ENCODE measurements around the gene RPL37.
"Not testable (repeated sequence)": the region's sequence is repeated elsewhere in the genome, so short reads cannot be mapped to it uniquely, and the experiment has no call there.

RPL37 gene

DNA sequence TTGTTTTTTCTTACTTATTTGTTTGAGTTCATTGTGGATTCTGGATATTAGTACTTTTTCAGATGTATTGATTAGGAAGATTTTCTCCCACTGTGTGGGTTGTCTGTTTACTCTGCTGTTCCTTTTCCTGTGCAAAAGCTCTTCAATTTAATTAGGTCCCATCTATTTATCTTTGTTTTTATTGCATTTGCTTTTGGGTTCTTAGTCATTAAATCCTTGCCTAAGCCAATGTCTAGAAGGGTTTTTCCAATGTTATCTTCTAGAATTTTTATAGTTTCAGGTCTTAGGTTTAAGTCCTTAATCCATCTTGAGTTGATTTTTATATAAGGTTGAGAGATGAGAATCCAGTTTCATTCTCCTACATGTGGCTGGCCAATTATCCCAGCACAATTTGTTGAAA, 40.7 kb downstream of the RPL37 start:
- not testable (repeated sequence) for H3K36me3 ChIP-seq (ENCODE audit: control insufficient read depth, insufficient read depth, low read length); H3K4me3 ChIP-seq (ENCODE audit: low read depth, low read length); H3K4me1 ChIP-seq (ENCODE audit: control insufficient read depth, insufficient read depth, low read length); H3K27me3 ChIP-seq (ENCODE audit: control insufficient read depth, insufficient read depth, low read length); H3K27ac ChIP-seq (ENCODE audit: low read depth, low read length); H3K9ac ChIP-seq (ENCODE audit: low read length); H3K9me3 ChIP-seq (ENCODE audit: control insufficient read depth, insufficient read depth, low read depth, low read length)

- not testable (repeated sequence) for H3K4me3 ChIP-seq (ENCODE audit: low read depth, low read length); H3K27ac ChIP-seq (ENCODE audit: low read depth, low read length); H3K9ac ChIP-seq (ENCODE audit: low read length); H3K27me3 ChIP-seq (ENCODE audit: control insufficient read depth, insufficient read depth, low read length); H3K9me3 ChIP-seq (ENCODE audit: control insufficient read depth, insufficient read depth, low read depth, low read length); H3K4me1 ChIP-seq (ENCODE audit: control insufficient read depth, insufficient read depth, low read length)
- H3K36me3 ChIP-seq (ENCODE audit: control insufficient read depth, insufficient read depth, low read length): peaks cover 18% of the 10 kb centered on the region; the same call in 1 of the 2 replicates
Measured at GRCh38 chr5:40792691-40793090, 42.3 kb downstream of the RPL37 start.

- peaks cover 18% of the 10 kb centered on the region; the same call in 1 of the 2 replicates for H3K36me3 ChIP-seq (ENCODE audit: control insufficient read depth, insufficient read depth, low read length)
- H3K9me3 ChIP-seq (ENCODE audit: control insufficient read depth, insufficient read depth, low read depth, low read length): peaks cover 3% of the 10 kb centered on the region; the same call in 1 of the 2 replicates
- H3K9ac ChIP-seq (ENCODE audit: low read length): no peak overlapping the region
- H3K4me1 ChIP-seq (ENCODE audit: control insufficient read depth, insufficient read depth, low read length): no peaks in the 10 kb centered on the region
- no peak overlapping the region for H3K27ac ChIP-seq (ENCODE audit: low read depth, low read length)
- no peak overlapping the region for H3K4me3 ChIP-seq (ENCODE audit: low read depth, low read length)
- no peaks in the 10 kb centered on the region for H3K27me3 ChIP-seq (ENCODE audit: control insufficient read depth, insufficient read depth, low read length)
Measured at GRCh38 chr5:40791715-40792139, 43.3 kb downstream of the RPL37 start.

DNA sequence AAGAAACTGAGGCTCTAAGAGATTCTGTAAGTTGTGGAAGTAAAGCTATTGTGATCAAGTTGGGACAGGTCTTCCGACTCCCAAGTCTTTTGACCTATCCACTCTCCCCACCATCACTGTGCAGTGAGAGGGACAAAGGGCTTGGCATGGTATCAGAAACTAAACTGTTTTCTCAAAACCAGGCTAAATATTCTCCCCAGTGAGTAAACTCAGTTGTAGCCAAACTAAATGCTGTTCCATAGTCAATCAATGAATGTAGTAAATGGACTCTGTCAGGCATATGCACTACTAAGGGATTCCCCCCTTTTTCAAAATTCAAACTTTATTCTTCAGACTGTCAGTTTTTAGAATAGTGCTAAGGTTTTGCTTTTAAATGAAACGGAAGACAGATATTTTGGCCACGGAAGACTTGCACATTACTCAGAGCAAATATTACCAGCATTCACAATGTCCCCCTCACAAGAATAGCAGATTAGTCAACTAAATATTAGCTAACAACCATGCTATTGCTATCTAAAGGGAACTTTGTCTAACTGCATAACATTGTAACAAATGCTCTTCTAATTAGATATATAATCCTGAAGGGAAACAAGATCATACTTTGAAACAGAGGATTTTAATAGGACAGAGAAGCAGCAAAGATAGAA, 44.0 kb downstream of the RPL37 start:
- Histone ChIP-seq H3K9me3 (ENCODE audit: control insufficient read depth, insufficient read depth, low read depth, low read length) (peaks cover 3% of the 10 kb centered on the region; the same call in 1 of the 2 replicates), H3K4me3 (ENCODE audit: low read depth, low read length) (no peak overlapping the region), H3K27ac (ENCODE audit: low read depth, low read length) (no peak overlapping the region), H3K36me3 (ENCODE audit: control insufficient read depth, insufficient read depth, low read length) (peaks cover 18% of the 10 kb centered on the region; the same call in 1 of the 2 replicates), H3K27me3 (ENCODE audit: control insufficient read depth, insufficient read depth, low read length) (no peaks in the 10 kb centered on the region), H3K4me1 (ENCODE audit: control insufficient read depth, insufficient read depth, low read length) (no peaks in the 10 kb centered on the region), H3K9ac (ENCODE audit: low read length) (no peak overlapping the region)

GRCh38 chr5:40788941-40789340, 46.1 kb downstream of the RPL37 start:
- not testable (repeated sequence) for H3K9me3 ChIP-seq (ENCODE audit: control insufficient read depth, insufficient read depth, low read depth, low read length); H3K27ac ChIP-seq (ENCODE audit: low read depth, low read length); H3K27me3 ChIP-seq (ENCODE audit: control insufficient read depth, insufficient read depth, low read length); H3K9ac ChIP-seq (ENCODE audit: low read length); H3K4me3 ChIP-seq (ENCODE audit: low read depth, low read length); H3K4me1 ChIP-seq (ENCODE audit: control insufficient read depth, insufficient read depth, low read length)
- H3K36me3 ChIP-seq (ENCODE audit: control insufficient read depth, insufficient read depth, low read length): peaks cover 12% of the 10 kb centered on the region; the same call in 1 of the 2 replicates

DNA sequence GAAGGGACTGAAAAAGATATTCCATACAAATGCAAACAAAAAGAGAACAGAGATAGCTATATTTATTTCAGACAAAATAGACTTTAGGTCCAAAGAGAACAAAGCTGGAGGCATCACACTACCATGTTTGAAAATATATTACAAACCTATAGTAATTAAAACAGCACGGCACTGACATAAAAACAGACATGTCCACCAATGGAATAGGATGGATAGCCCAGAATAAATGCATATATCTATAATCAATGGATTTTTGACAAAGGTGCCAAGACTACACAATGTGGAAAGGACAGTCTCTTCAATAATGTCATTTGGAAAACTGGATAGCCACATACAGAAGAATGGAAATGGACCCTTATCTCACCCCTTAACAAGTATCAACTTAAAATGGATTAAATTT, 47.0 kb downstream of the RPL37 start:
- Histone ChIP-seq H3K9ac (ENCODE audit: low read length) (no peak overlapping the region), H3K27ac (ENCODE audit: low read depth, low read length) (no peak overlapping the region), H3K4me1 (ENCODE audit: control insufficient read depth, insufficient read depth, low read length) (no peaks in the 10 kb centered on the region), H3K27me3 (ENCODE audit: control insufficient read depth, insufficient read depth, low read length) (no peaks in the 10 kb centered on the region), H3K9me3 (ENCODE audit: control insufficient read depth, insufficient read depth, low read depth, low read length) (peaks cover 3% of the 10 kb centered on the region; the same call in 1 of the 2 replicates), H3K4me3 (ENCODE audit: low read depth, low read length) (no peak overlapping the region), H3K36me3 (ENCODE audit: control insufficient read depth, insufficient read depth, low read length) (peaks cover 12% of the 10 kb centered on the region; the same call in 1 of the 2 replicates)

DNA sequence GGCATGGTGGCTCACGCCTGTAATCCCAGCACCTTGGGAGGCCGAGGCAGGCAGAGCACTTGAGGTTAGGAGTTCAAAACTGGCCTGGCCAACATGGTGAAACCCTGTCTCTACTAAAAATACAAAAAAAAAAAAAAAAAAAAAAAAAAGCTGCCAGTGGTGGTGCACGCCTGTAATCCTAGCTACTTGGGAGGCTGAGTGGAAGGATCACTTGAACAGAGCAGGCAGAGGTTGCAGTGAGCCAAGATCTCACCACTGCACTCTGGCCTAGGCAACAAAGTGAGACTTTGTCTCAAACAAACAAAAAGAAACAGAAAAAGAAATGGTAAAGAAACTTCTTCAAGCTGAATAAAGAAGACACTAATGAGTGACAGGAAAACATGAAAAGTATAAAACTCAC, 48.4 kb downstream of the RPL37 start:
- not testable (repeated sequence) for H3K9ac ChIP-seq (ENCODE audit: low read length); H3K4me3 ChIP-seq (ENCODE audit: low read depth, low read length); H3K9me3 ChIP-seq (ENCODE audit: control insufficient read depth, insufficient read depth, low read depth, low read length); H3K4me1 ChIP-seq (ENCODE audit: control insufficient read depth, insufficient read depth, low read length); H3K27ac ChIP-seq (ENCODE audit: low read depth, low read length); H3K27me3 ChIP-seq (ENCODE audit: control insufficient read depth, insufficient read depth, low read length)
- peaks cover 12% of the 10 kb centered on the region; the same call in 1 of the 2 replicates for H3K36me3 ChIP-seq (ENCODE audit: control insufficient read depth, insufficient read depth, low read length)

DNA sequence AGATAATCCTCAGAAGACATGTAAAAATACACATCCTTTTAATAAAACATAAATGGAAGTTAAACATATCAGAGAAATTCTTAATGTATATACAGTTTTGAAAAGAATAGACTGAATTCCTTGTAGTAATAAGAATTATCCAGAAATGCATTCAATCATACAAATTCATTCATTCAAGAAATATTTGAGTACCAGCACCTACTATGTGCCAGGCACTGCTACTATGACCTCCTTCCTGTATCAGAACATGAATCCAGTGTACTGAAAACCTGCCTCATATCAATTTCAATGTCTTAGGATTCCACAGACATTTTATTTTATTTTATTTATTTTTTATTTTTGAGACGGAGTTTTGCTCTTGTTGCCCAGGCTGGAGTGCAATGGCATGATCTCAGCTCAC, 50.1 kb downstream of the RPL37 start:
- no peaks in the 10 kb centered on the region for H3K4me1 ChIP-seq (ENCODE audit: control insufficient read depth, insufficient read depth, low read length)
- no peak overlapping the region for H3K9ac ChIP-seq (ENCODE audit: low read length)
- H3K36me3 ChIP-seq (ENCODE audit: control insufficient read depth, insufficient read depth, low read length): peaks cover 10% of the 10 kb centered on the region; the same call in 1 of the 2 replicates
- H3K9me3 ChIP-seq (ENCODE audit: control insufficient read depth, insufficient read depth, low read depth, low read length): peaks cover 3% of the 10 kb centered on the region; the same call in 1 of the 2 replicates
- no peak overlapping the region for H3K27ac ChIP-seq (ENCODE audit: low read depth, low read length)
- H3K4me3 ChIP-seq (ENCODE audit: low read depth, low read length): no peak overlapping the region
- H3K27me3 ChIP-seq (ENCODE audit: control insufficient read depth, insufficient read depth, low read length): no peaks in the 10 kb centered on the region

- no peaks in the 10 kb centered on the region for H3K4me1 ChIP-seq (ENCODE audit: control insufficient read depth, insufficient read depth, low read length)
- peaks cover 10% of the 10 kb centered on the region; the same call in 1 of the 2 replicates for H3K36me3 ChIP-seq (ENCODE audit: control insufficient read depth, insufficient read depth, low read length)
- no peaks in the 10 kb centered on the region for H3K27me3 ChIP-seq (ENCODE audit: control insufficient read depth, insufficient read depth, low read length)
- peaks cover 3% of the 10 kb centered on the region; the same call in 1 of the 2 replicates for H3K9me3 ChIP-seq (ENCODE audit: control insufficient read depth, insufficient read depth, low read depth, low read length)
- H3K4me3 ChIP-seq (ENCODE audit: low read depth, low read length): no peak overlapping the region
- no peak overlapping the region for H3K27ac ChIP-seq (ENCODE audit: low read depth, low read length)
- no peak overlapping the region for H3K9ac ChIP-seq (ENCODE audit: low read length)
Measured at GRCh38 chr5:40784027-40784653, 50.9 kb downstream of the RPL37 start.

DNA sequence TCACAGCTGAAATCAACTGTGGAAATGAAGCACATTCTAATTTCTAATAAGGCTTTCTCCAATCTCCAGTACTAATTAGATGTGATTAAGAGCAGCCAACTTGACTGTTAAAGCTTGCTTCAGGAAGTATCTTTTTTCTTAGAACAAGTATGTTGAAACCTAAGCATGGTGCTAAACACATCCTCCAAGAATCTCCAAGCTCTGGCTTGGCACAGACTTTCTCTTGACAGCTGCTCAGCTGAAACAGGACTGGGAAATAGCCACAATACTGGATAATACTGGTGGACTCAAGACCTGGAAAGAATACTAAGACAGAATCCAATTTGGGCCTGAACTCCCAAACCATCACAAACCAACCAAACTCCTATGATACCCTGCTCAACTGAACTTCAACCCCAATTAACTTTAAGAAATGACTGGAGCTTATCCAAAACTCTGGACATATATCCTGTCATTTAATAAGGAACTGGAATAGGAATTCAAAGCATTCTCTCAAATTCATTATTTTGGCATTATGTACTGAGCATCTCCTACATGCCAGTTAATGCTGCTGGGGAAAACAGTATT, 53.1 kb downstream of the RPL37 start:
- no peaks in the 10 kb centered on the region for H3K27me3 ChIP-seq (ENCODE audit: control insufficient read depth, insufficient read depth, low read length)
- H3K9me3 ChIP-seq (ENCODE audit: control insufficient read depth, insufficient read depth, low read depth, low read length): no peaks in the 10 kb centered on the region
- no peak overlapping the region for H3K9ac ChIP-seq (ENCODE audit: low read length)
- H3K27ac ChIP-seq (ENCODE audit: low read depth, low read length): no peak overlapping the region
- H3K4me1 ChIP-seq (ENCODE audit: control insufficient read depth, insufficient read depth, low read length): no peaks in the 10 kb centered on the region
- no peak overlapping the region for H3K4me3 ChIP-seq (ENCODE audit: low read depth, low read length)
- H3K36me3 ChIP-seq (ENCODE audit: control insufficient read depth, insufficient read depth, low read length): no peaks in the 10 kb centered on the region; the same call in 1 of the 2 replicates

DNA sequence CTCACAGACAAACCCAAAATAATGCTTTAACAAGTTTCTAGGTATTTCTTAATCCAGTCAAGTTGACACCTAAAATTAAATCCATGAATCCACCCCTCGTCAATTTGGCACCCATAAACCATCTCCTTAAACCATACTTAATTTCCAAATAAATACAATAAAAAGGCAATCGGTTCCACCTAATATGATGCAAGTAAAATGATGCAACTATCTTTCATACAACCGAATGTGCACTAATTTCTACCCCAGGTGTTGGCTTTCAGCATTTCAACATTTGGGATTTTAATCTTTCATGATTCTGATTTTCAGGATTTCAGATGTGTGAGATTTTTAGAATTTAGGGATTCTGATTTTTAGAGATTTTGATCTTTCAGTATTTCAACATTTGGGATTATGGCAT, 54.2 kb downstream of the RPL37 start:
- Histone ChIP-seq H3K36me3 (ENCODE audit: control insufficient read depth, insufficient read depth, low read length) (peaks cover 9% of the 10 kb centered on the region), H3K4me3 (ENCODE audit: low read depth, low read length) (no peak overlapping the region), H3K4me1 (ENCODE audit: control insufficient read depth, insufficient read depth, low read length) (no peaks in the 10 kb centered on the region), H3K27ac (ENCODE audit: low read depth, low read length) (no peak overlapping the region), H3K9ac (ENCODE audit: low read length) (no peak overlapping the region), H3K27me3 (ENCODE audit: control insufficient read depth, insufficient read depth, low read length) (no peaks in the 10 kb centered on the region), H3K9me3 (ENCODE audit: control insufficient read depth, insufficient read depth, low read depth, low read length) (no peaks in the 10 kb centered on the region)

Data from HUES6 (cell line).